ENCODE data around the gene NOLC1. TPM values are rescaled to one million over a fixed set of nuclear protein-coding genes. Genes with fewer than 3 reads are reported as not detected.
"Not testable (repeated sequence)": the region's sequence is repeated elsewhere in the genome, so short reads cannot be mapped to it uniquely, and the experiment has no call there.

Gene NOLC1
- total RNA-seq, 1 donor from 2014 or later, result 19.4 TPM

DNA sequence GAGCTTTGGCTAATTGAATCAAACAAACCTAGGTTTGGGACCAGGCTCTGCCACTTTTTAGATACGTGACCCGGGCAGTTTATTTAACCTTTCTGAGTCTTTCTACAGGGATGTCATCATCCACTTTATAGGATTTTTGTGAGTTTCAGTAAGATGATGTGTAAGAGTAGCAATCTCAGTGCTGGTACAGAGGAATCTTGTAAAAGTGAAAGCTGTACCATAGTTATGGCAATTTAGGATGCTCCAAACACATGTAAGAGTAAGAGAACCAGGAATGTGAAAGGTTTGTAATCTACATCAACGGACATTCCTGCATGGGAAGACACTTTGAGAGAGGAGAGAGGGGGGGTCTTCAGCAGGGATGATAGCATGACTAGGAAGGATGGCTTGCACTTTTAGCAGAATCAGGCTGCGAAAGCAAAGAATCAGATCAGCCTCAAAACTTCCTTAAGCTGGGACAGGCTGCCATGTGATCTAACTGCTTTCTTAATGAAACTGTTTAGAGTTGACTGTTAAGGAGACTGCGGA is 968 bp downstream of the NOLC1 start:
- no peak for DNase-seq (ENCODE audit: low read depth in 2 of 2)

DNA sequence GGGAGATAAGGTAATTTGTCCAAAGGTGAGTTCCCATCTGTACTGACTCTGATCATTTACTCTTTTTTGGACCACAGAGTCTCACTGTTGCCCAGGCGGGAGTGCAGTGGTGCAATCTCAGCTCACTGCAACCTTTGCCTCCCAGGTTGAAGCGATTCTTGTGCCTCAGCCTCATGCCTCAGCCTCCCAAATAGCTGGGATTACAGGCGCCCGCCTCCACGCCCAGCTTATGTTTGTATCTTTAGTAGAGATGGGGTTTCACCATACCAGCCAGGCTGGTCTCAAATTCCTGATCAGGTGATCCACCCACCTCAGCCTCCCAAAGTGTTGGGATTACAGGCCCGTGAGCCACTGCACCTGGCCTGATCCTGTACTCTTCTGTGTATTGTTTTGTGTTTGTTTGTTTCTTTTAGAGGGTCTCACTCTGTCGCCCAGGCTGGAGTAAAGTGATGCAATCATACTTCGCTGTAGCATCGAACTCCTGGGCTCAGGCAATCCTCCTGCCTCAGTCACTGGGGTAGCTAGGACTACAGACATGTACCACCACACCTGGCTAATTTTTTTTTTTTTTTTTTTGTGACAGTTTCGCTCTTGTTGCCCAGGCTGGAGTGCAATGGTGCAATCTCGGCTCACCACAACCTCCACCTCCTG is 2.4 kb downstream of the NOLC1 start:
- no peak for DNase-seq (ENCODE audit: low read depth in 2 of 2)

GRCh38 chr10:102157224-102157623 is 5.0 kb downstream of the NOLC1 start:
- no peak for DNase-seq (ENCODE audit: low read depth in 2 of 2)

GRCh38 chr10:102159051-102159597 is 6.9 kb downstream of the NOLC1 start:
- no peak for DNase-seq (ENCODE audit: low read depth in 2 of 2)

GRCh38 chr10:102159831-102160230 is 7.6 kb downstream of the NOLC1 start:
- no peak for DNase-seq (ENCODE audit: low read depth in 2 of 2)

DNA sequence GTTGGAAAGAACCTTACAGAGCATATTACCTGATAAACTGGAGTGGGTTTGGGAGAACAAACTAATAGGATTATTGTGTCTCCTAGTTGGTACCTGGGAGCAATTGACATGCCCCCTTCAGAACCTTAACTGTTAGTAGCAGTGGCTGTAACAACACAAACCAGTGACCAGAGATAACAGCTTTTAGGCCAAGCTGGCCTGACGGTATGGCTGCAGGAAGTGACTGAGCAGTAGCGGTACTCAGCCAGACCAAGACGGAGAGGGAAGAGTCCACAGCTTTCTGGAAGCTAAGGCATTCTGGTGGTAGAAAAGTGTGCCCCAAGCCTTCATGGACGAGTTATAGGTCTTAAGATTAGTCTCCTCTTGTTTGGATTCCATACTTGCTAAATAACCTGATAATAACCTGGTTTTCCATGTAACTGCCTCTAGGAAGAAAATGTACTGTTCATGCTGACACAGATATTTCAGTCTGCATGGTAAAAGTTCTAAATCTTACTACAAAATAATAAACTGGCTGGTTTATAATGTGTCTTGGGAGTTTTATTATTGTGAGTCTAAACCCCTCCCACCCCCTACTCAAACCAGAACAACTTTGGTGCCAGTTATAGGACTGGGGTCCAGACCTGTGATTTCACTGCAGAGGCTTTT is 11.3 kb downstream of the NOLC1 start:
- no peak for DNase-seq (ENCODE audit: low read depth in 2 of 2)

GRCh38 chr10:102167861-102168260 is 15.7 kb downstream of the NOLC1 start:
- DNase-seq (ENCODE audit: low read depth in 2 of 2), result no peak

- DNase-seq (ENCODE audit: low read depth in 2 of 2), result no peak
Measured at GRCh38 chr10:102170602-102171001, 18.4 kb downstream of the NOLC1 start.

GRCh38 chr10:102172288-102172687 is 20.1 kb downstream of the NOLC1 start:
- DNase-seq (ENCODE audit: low read depth in 2 of 2), result no peak

DNA sequence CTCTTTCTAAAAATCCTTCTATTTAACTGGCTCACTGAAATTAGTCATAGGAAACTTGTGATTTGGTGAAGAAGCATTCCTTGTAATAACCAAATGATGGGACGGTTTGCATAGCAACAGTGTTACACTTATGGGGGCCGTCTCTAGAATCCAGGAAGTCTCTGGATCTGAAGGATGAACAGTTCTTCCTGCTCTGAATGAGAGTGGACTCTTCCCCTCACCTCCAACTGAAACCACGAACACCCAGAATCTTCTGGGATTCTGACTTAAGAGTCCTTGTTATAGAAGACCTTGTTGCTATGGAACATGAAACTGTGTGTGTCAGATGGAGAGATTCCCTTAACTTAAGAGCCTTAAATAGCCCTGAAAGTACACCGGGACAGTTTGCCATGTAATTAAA is 23.2 kb downstream of the NOLC1 start:
- no peak for DNase-seq (ENCODE audit: low read depth in 2 of 2)

DNA sequence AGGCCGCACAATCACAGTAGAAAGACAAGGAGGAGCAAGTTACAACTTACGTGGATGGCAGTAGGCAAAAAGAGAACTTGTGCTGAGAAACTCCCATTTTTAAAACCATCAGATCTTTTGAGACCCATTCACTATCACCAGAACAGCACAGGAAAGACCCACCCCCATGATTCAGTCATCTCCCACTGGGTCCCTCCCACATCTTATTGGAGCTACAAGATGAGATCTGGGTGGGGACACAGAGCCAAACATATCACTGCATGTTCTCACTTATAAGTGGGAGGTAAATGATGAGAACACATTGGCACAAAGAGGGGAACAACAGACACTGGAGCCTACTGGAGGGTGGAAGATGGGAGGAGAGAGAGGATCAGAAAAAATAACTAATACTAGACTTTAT is 32.4 kb downstream of the NOLC1 start:
- no peak for DNase-seq (ENCODE audit: low read depth in 2 of 2)

DNA sequence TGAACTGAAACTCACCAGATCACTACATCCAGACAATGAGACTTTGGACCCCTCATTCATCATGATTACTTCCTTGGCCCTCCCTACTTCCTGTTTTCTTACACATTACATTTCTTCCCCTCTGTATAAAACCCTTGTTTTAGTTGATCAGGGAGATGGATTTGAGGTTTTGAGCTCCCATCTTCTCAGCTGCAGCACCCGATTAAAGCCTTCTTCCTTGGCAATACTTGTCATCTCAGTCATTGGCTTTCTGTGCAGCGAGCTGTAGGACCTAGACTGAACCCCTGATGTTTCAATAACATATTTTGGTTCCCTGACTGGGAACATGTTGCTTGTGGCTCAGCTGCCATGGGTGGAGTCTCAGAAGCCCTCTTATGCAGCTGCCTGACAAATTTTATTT is 33.1 kb downstream of the NOLC1 start:
- DNase-seq (ENCODE audit: low read depth in 2 of 2), result no peak

- DNase-seq (ENCODE audit: low read depth in 2 of 2), result no peak
Measured at GRCh38 chr10:102185811-102186527, 33.8 kb downstream of the NOLC1 start.

- DNase-seq (ENCODE audit: low read depth in 2 of 2), result no peak
Measured at GRCh38 chr10:102188298-102188940, 36.2 kb downstream of the NOLC1 start.

DNA sequence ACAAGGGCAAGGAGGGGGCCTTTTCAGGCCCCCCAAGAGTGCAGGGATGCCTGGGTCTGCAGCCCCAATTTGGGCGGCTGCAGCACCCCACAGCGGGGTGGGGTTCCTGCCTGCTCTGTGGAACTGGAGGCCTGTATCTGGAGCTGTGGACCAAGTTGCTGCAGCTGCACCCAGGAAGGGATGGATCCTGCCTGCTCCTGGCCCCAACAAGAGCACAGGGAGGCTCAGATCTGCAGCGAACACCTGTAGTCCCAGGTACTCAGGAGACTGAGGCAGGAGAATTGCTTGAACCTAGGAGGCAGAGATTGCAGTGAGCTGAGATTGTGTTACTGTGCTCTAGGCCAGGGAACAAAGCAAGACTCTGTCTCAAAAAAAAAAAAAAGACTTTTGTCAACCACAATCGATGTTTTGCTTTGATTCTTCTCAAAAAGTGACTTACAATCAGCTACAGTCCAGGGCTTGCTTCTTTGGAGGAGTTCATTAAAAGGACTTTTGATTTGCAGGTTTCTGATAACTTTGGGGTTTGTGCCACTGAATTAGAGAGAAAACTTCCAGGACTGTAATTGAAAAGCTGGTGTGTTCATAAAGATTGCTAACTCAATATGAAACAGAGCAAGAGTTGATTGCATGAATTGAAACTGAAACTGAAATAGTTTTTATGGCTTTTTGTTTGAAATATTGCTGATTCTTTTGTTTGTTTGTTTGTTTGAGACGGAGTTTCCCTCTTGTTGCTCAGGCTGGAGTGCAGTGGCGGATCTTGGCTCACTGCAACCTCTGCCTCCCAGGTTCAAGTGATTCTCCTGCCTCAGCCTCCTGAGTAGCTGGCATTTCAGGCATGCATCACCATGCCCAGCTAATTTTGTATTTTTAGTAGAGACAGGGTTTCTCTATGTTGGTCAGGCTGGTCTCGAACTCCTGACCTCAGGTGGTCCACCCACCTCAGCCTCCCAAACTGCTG is 37.0 kb downstream of the NOLC1 start:
- not testable (repeated sequence) for DNase-seq (ENCODE audit: low read depth in 2 of 2)

GRCh38 chr10:102191956-102192355 is 39.8 kb downstream of the NOLC1 start:
- no peak for DNase-seq (ENCODE audit: low read depth in 2 of 2)

GRCh38 chr10:102195296-102195870 is 43.2 kb downstream of the NOLC1 start:
- no peak for DNase-seq (ENCODE audit: low read depth in 2 of 2)

GRCh38 chr10:102196893-102197292 is 44.7 kb downstream of the NOLC1 start:
- DNase-seq (ENCODE audit: low read depth in 2 of 2), result no peak

DNA sequence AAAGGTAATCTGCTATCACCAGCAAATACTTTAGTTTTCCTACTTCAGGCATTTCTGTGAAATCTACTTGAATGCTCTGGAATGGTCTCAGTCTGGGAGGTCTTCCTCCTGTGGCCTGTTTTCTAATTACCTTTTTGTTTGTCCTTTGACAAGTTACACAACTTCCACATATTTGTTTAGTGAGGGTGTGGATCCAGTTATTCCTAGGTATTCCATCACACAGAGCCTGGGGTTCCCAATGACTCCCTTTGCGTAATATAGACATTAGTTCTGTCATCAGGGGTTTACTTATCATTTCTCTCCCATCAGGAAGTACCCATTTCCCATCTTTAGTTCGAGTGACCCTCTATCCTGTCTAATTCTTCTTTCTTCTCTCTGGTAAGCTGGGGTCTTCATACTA is 45.8 kb downstream of the NOLC1 start:
- DNase-seq (ENCODE audit: low read depth in 2 of 2), result no peak
